DMS 273 treated with DMSO at 0.1 percent for 48 hours (cell line): Measurements from ENCODE around the gene DUSP9.

Experiments used
- DNase-seq: peaks from one replicate; lab custom pipeline; 2025; lab: John Stamatoyannopoulos, UW

Gene DUSP9

DNA sequence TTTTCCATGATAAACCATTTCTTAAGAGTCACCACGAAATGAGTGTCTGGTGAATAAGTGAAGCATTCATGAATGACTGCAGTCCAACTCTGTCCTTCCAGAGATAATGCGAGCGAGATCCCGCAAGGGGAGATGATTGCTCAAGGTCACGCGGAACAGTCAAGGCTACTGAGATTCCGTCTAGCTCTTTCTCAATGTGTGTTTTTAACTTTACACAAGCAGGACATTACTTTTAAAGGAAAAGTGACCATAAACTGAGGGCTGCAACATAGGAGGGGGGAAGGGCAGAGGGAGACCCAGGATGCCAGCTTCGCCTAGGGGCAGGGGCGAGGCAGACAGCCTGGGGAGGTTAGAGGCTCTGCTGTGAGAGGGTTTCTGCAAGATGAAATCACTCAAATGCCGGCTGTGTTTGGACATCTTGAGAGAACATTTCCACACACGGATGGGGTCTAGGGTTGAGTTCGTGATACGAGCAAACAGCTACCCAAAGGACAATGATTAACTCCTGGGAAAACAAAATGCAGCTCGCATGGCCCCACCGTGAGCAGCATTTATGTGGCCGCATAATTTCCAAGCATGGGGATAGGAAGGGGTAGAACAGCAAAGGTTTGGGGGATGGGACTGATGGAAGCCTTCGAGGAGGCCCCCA, 24.2 kb upstream of the DUSP9 start:
- DNase-seq = no peak

DNA sequence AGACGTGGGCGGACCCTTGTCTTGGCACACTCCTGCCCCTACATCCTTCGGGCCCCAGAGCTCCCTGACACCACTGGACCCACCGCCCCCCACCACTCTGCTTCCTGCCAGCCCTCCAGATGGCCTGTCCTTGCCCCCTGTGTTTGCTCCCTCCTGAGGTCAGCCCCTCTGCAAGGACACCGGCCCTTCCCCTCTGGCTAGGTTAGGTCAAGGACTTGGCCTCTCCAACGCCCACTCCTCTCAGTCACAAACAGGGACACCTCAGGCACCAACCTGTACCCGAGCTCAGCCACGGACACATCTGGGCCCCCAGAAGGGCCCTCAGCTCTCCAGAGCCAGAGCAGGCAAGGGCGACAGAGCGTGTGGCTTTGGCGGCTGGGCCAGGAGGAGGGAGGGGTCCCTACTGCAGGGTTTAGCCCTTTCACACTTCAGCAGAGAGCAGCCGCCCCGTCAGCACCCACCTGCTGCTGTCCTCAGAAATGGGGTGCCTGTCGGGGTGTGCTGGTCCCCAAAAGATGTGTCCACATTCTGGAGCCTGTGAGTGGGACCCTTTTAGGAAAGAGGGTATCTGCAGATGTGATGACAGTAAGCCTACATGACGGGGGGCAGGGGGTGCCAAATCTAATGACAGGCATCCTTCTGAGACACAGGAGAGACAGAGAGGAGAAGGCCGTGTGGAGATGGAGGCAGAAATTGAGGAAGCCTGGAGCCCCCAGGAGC, 23.5 kb upstream of the DUSP9 start:
- DNase-seq = no peak

DNA sequence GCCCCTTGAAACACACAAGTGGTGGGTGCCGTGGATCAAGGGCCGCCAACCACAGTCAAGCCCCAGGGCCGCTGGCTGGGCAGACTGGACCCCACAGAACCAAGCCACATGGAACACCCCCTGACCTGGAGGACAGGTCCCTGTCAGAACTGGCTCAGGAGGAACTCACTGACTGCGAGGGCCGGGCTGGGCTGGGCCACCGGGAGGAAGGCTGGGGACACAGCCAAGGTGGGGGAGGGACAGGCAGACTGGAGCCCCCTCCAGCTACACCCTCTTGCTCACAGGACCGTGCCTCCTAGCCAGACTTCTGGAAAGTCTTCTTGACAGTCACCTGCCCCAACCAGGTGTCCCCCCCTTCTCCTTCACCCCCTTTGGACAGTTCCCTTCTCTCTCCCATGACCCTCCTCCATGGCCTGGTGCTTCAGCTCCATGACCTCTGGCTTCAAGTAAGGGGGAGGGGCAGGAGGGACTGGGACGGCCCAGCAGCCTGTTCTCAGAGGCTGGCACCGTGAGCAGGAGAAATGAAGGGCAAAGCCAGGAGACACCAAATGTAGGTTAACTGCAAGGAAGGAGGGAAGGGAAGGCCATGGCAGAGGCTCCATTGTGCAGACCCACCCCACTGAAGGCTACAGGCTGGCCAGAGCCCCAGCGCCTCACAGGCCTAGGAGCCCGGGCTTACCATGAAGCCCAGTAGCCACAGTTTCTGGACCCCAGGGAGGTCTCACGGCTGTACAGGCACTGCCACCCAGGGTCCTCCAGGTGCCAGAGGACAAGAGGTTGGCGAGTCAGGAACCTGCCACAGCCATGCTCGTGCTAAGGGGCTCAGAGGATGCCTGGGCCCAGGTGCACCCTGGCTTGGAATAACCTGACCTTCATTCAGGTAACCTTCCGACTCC, 22.6 kb upstream of the DUSP9 start:
- DNase-seq = no peak

DNA sequence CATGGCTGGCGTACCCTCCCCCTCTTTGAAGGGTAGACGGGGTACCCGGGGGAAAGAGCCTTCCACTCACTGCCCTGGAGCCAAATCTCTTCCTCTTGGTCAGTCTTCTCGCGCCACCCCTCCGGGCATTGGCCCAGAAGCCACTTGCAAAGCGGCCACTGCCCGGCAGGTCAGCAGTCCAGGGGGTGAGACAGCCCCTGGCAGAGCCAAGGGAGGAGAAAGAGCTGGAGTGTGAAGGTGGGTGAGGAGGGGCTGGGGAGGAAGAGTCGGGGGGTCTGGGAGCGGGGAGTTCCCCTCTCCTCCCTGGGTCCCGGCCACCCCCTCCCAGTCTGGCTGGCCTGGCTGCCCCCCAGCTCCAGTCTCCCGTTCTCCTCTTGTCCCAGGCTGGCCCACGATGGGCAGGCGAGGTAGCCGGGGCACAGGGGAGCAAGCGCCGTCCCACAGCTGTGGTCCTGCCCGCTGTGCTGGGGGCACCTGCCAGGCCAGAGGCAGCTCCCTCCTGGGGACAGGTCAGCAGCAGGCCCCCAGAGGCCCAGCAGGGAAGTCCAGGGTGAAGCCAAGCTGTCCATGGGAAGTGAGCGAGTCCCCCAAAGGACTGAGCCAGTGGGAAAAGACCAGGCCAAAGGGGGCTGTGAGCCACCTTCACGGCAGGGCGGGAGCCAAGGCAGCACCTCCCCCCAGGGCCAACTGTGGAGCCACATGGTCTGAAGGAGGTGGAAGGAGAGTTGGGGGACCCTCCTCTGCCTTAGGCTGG, 21.6 kb upstream of the DUSP9 start:
- DNase-seq = no peak

DNA sequence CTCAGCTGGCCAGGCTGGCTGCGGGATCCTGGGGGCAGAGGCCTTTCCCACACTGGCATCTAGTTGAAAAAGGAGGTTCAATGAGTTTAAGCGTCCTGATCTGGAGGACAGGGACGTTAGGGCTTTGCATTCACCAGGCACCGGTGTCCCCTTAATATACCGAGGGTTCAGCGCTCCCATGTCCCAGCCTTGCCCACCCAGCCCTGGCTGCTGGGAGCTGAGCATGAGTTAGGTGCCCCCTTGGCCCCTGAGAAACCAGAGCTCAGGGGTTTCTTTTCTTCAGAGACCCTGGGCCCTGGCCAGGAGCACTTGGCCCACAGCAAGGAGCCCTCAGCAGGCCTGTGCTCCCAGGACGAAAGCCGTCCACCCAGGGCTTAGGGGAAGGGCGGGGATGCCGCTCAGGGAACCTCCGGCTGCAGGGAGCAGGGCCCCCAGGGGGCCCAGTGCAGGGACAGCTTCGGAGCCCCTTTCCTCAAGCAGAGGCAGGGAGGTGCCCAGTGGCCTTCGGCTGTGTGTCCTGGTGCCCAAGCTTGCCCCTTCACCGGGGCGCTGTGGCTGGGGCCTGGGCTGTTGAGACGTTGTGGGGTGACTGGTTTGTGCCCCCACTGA, 20.9 kb upstream of the DUSP9 start:
- no peak for DNase-seq

DNA sequence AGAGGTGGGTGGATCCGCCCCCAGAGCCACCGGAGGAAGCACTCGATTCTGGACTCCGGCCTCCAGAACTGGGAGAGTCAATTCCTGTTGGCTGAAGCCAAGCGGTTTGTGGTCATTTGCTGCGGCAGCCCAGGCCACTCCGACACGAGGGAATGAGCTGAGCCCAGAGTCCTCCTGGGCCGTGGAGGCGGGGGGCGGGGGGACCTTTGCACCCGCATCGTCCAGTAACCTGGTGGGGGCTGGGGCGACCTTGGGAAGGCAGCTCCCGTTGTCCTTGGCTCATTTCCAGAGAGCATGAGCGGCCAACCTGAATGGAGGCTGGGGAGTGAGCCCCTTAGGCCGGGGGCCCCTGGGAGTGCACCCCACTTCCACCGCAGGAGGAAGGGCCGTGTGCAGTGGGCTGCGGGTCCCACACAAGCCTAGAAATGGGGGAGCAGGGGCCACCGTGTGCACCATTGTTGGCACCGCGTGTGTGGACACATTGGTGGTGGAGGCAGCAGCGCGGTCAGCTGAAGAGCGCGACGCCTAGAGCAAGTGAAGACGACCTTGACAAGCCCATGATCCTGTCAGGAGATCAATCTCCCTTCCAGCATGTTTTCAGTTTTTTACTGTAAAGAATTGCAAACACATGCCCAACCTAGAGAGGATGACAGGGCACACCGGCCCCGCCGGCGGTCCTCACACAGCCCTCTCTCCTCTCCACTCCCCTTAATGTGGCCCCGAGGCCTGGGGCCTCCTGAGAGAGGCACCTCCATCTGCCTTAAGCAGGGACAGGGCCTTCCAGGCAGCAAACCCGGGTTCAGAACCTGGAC, 19.9 kb upstream of the DUSP9 start:
- no peak for DNase-seq

DNA sequence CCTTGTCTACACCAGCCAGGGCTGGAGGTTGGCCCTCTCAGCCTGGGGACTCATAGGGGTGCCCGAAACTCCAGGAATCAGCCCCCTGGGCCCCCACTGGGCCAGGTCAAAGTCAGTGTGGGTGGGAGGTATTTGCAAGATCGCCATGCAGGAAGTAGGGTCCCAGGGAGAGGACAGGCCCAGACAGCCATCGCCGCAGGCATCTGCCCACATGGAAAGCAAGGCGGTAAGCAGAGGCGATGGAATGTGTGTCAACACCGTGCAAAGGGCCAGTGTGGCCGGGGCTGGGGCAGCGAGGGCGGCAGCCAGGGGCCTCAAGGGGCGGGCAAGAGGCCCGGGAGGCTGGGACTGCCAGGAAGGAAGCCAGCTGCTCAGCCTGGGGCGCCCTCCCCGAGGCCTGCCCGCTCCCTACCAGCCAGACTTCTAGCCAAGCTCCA, 19.3 kb upstream of the DUSP9 start:
- no peak for DNase-seq

DNA sequence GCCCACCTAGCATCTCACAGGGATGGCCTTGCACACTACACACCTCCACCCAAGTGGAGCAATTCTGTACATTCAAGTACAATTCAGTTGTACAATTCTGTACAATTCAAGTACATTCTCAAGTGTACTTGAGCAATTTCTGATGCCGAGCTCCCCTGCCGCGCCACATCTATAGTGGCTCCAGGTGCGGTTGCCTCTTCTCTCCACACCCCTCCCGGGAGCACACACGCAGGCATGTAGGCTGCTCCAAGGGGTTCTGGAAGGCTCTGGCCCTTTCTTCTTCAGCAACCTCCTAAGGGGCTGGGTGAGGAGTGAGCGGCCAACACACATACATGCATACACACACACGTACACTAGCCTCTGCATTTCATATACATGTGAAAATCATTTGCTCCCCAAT, 18.9 kb upstream of the DUSP9 start:
- no peak for DNase-seq

DNA sequence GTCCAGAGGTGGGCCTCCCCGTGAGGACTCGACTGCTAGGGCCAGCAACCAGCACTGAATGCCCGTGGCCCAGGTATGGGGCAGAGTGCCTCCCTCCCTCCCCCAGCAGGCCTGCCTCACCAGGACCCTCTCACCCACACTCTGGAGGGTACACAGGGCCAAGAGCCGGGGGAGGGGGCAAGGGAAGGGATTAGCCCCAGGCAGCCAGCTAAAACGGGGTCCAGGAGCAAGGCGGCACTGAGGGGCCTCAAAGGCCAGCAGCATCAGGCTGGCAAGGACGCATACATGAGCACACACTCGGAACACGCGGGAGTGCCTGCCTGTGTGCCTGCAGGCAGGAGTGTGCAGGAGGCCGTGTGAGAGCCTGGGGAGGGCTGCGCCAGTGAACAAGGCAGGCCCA, 18.3 kb upstream of the DUSP9 start:
- DNase-seq = no peak

DNA sequence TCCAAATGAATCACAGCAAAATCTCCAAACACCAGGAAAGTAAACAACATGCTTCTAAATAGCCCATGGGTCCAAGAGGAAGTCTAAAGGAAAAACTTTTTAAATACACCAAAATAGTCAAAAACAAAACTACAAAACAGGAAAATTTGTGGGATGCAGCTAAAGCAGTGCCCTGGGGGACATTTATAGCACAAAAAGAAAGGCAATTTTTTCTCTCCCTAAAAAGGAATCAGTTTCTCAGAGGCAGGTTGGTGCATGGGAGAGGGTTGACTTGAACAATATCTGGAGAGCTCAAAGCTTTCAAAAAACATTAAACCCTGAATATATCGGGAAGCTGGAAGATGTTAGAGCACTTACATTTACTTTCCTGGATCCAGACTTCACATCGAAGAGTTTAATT, 15.7 kb upstream of the DUSP9 start:
- DNase-seq = no peak

DNA sequence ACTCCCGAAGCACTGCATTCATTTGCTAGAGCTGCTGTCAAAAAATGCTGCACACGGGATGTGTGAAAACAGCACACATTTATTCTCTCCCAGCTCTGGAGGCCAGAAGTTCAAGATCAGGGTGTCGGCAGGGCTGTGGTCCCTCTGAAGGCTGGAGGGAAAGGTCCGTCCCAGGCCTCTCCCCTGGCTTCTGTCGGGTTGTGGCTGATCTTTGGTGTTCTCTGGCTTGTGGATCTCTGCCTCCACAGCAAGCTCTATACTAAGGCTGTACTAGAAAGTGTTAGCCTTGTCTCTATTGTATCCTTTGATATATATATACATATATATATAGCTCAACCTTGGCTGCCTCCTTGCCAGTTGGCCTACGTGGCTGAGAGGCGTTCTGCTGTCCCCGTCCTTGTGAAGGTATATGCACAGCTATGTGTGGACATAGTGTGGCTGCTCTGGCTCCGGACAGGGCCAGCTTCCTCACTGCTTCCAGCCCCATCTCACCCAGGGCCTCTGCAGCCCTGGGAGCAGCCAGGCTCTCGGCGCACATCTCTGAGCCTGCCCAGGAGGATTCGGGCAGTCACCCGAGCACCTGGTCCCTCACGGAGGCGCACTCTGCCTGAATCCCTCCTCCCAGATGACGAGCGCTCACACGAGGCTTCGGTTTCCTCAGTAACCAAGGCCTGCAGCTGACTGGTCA, 15.0 kb upstream of the DUSP9 start:
- DNase-seq = no peak

DNA sequence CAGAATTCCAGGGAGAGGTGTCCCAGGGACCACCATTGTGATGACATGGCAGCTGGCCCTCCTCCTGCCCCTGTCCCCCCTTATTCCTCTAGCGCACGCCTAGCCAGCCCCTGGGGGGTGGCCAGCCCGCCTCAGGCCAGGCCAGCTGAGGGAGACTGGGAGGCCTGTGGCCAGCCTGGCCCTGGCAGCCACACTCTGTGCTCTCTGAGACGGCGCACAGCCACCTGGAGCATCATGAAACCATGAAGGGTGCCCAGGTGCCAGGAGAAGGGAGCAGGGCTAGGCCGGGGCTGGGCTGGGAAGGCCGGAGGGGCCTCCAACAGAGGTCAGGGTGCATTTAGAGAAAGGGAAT, 14.4 kb upstream of the DUSP9 start:
- DNase-seq = no peak

DNA sequence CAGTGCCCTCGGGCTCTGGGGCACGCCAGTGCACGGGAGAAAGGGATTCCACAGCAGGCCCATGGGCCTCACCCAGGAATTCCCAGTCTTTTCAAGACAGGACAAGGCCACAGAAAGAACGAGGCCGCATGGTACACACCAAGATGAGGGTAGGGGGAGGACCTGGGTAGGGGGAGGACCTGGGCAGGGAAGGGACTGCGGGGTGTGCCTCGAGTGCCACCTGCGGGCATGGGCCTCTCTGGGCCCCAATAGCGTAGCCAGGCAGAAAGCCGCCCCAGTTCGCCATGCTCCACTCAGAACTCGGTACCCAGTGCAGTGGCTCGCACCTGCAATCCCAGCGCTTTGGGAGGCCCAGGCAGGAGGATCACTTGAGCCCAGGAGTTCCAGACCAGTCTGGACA, 14.0 kb upstream of the DUSP9 start:
- DNase-seq = no peak

DNA sequence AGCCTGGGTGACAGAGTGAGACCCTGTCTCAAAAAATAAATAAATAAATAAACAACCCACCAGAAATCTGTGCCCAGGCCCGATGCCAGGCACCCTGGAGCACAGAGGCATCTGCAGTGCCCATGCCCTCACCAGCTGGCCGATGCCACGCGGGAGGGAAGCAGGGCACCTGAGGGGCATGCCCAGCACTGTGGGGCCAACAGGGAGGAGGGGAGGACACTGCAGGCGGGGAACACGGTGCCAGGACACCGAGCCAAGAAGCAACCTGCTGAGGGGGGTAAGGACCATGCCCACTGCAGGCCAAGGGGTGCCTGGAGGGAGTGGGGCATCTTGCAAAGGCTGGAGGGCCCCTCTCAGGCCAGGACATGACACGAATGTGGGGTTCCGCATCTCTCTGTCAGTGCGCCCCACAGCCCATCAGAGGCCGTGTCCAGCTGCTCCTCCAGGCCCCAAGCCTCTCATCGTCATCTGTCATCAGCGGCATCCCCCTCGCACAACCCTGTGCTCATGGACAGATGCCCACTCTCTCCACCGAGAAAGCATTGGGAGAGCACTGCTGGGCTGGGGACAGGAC, 13.3 kb upstream of the DUSP9 start:
- DNase-seq = no peak

DNA sequence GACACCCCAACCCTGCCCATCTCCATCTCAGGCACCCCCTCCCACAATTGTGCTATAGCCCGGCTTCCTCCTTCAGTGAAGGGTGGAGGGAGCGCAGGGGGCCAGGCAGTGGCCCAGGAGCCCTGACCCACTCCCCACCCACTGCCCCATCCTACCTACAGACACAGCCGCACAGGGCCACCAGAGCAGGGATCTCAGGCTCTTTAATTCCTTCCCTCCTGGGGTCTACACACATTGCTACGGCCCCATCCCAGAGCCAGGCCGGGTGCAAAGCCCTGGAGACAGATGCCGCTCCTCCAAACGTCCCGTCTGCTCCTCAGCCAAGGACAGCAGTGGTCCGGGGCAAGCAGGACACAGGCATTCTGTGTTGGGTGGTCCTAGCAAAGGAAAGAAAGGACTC, 12.8 kb upstream of the DUSP9 start:
- DNase-seq = no peak

DNA sequence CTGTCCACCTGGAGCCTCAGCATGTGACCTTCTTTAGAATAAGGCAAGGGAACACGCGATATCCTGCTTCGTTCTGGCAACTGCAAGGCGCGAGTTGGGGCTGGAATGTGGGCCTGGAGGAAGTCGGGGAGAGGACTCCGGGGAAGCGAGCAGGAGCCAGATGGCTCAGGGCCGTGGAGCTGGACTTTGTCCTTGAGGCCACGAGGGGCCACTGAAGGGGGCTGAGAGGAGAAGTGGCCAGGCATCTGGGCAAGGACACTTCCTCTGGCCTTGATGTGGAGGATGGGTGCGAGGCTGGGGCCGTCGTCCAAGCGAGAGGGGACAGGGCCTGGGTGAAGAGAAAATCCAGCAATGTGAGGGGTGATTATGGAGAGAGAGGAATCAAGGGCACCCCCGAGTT, 12.2 kb upstream of the DUSP9 start:
- no peak for DNase-seq

DNA sequence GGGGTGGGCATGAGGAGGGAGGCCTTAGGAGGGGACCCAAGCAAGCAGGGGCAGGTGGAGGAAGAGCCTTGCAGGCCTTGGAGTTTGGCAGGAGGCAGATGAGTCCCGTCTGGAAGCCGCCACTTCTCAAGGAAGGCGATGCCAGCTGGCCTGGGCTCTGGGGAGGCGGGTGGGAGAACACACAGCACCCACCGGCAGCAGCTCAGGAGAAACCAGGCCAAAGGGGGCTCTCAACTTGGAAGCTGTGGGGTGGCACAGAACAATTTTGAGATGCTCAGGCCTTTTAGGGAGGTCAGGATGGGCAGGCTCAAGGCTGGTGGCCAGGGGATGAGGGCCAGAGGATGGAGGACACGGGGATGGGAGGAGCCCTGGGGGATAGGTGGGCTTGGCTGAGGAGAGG, 11.6 kb upstream of the DUSP9 start:
- no peak for DNase-seq

DNA sequence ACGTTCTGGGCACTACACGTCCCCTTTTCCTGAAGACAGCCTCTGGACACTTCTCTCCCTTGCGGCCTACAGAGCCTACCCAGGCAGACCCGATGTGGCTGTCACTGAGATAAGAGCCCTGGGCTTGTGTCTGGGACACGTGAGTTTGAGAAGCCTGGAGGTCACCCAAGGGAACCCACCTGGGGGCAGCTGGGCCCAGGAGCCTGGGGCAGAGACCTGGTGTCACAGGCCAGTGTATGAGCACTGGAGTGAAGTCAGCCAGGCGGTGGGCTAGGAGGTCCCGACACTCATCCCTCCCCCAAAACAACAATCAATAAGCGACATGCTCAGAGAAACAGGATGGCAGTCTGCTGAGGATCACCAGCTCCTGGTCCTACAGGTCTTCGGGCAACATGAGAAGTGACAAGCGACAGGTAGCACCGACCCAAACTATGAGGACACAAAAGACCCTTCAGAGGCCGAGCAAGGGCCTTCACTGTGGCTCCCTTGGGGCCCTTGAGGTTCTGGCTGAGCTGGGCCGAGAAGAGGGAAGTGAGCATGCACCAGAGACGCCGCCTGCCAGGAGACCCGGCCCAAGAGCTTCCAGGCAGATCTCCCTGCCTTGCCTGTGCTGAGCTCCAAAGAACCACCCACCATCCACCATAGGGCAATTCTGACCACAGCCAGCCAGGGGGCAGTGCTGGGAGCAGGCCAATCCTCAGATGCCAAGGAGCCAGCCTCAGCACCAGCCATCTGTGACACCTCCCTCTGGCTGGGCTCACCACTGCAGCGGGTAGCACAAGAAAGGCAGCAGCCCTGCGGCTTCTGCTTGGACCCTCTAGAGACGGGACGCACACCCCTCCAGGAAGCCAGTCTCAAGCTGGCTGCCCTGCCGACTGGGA, 11.0 kb upstream of the DUSP9 start:
- DNase-seq = peak; percentile 62

DNA sequence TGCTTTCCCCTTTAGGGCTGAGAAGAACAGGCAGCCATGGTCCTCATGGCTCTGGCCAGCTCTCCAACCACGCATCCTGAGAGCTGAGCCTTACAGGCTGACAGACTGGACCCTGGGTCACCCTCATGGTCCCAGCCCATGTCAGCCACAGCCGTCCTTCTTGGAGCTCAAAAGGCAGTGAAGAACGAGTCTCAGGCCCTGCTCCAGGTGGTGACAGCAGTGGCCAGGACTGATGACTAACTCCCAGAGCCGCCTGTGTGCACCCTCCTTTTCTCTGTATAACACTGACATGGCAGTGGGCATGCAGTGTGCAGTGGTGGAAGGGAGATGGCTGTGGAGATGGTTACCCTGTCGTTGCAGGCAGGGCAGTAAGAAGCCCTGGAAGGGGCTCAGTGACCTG, 10.3 kb upstream of the DUSP9 start:
- no peak for DNase-seq
